Measurements from ENCODE around the gene FBN2.
A peak's percentile ranks its signal among the peaks of the same experiment; 100 is the strongest.
"Not testable (repeated sequence)": the region's sequence is repeated elsewhere in the genome, so short reads cannot be mapped to it uniquely, and the experiment has no call there.

FBN2 gene

DNA sequence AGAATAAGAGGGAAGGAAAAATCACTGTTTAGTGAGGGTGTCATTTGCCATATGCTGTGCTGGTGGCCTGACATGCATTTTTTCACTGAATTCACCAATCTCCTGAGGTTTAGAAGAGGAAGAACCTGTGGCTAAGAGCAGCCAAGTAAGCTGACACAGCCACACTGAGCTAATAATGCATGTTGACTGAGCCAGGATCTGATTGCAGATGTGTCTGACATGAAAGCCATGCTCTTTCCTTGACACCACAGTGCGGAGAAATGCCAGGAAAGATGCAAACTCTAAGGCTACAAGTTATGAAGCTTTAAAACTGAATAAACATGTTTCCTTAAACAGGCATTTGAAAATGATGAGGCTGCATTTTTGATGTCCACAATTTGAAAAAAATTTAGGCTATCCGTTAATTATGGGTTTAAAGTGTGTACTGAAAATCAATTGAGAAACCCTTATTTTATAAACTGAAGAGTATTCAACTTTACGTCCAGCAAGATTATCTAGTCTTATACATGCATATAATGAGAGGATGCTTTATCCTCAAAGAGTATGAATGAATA lies 208.6 kb downstream of the FBN2 start:
- Mint-ChIP-seq H3K27ac (peak overlapping the region; percentile 41), H3K27me3 (ENCODE audit: low read depth, poor library complexity) (no peaks in the 10 kb centered on the region)

DNA sequence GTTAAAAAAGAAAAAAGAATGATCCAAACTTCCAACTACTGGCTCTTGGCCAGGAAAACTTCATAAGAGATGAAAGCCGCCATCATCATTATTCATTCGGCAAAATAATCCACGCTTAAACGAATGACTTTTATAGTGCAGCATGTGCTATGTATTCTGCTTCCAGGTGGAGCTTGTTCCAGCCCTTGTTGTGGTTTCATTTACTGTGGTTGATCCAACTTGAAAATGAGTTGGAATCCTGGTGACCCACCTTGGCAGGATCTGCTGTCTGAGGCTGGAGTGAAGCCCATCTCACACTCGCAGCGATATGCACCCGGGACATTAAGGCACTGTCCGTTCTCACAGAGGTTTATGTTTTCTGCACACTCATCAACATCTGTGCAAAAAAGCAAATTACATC lies 209.6 kb downstream of the FBN2 start:
- Mint-ChIP-seq H3K27me3 (ENCODE audit: low read depth, poor library complexity) (peaks cover 4% of the 10 kb centered on the region), H3K27ac (no peak overlapping the region), H3K36me3 (ENCODE audit: low read depth) (peaks cover 98% of the 10 kb centered on the region), H3K4me3 (no peak overlapping the region), H3K9me3 (peaks cover 43% of the 10 kb centered on the region), H3K4me1 (no peaks in the 10 kb centered on the region)
- TF ChIP-seq, protein P1, sequence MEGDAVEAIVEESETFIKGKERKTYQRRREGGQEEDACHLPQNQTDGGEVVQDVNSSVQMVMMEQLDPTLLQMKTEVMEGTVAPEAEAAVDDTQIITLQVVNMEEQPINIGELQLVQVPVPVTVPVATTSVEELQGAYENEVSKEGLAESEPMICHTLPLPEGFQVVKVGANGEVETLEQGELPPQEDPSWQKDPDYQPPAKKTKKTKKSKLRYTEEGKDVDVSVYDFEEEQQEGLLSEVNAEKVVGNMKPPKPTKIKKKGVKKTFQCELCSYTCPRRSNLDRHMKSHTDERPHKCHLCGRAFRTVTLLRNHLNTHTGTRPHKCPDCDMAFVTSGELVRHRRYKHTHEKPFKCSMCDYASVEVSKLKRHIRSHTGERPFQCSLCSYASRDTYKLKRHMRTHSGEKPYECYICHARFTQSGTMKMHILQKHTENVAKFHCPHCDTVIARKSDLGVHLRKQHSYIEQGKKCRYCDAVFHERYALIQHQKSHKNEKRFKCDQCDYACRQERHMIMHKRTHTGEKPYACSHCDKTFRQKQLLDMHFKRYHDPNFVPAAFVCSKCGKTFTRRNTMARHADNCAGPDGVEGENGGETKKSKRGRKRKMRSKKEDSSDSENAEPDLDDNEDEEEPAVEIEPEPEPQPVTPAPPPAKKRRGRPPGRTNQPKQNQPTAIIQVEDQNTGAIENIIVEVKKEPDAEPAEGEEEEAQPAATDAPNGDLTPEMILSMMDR (IDR thresholded peaks at IDR 0.05): no peak
- no peak for DNase-seq

More for the DNA sequence above, 208.6 kb downstream of the FBN2 start:
- TF ChIP-seq, protein P1 (IDR thresholded peaks at IDR 0.05): no peak
- H3K4me3 Mint-ChIP-seq: no peak overlapping the region
- DNase-seq: no peak
- H3K4me1 Mint-ChIP-seq: no peaks in the 10 kb centered on the region
- H3K9me3 Mint-ChIP-seq: peaks cover 32% of the 10 kb centered on the region
- peaks cover 97% of the 10 kb centered on the region for H3K36me3 Mint-ChIP-seq (ENCODE audit: low read depth)

DNA sequence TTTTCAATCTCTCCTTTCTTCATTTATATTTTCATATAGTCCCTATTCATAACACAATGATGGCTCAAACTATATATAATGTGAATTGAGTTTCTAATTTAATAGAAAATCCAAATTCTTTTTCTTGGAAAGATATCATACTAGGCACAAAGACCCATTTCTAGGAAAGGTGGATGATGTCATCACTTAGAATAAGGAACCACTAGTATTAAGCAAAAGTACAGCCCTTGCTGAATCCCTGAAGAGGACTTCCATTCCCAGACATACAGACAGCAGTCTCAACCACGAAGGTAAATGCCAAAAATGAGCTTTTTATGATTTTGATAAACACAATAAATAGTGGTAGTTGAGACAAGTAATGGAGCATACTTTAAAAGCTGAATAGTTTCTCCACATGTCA lies 210.0 kb downstream of the FBN2 start:
- DNase-seq: no peak
- H3K27ac Mint-ChIP-seq: no peak overlapping the region
- H3K36me3 Mint-ChIP-seq (ENCODE audit: low read depth): peaks cover 100% of the 10 kb centered on the region
- TF ChIP-seq, protein P1 (IDR thresholded peaks at IDR 0.05): no peak
- H3K4me1 Mint-ChIP-seq: no peaks in the 10 kb centered on the region
- no peak overlapping the region for H3K4me3 Mint-ChIP-seq
- H3K27me3 Mint-ChIP-seq (ENCODE audit: low read depth, poor library complexity): peaks cover 4% of the 10 kb centered on the region
- H3K9me3 Mint-ChIP-seq: peaks cover 47% of the 10 kb centered on the region

DNA sequence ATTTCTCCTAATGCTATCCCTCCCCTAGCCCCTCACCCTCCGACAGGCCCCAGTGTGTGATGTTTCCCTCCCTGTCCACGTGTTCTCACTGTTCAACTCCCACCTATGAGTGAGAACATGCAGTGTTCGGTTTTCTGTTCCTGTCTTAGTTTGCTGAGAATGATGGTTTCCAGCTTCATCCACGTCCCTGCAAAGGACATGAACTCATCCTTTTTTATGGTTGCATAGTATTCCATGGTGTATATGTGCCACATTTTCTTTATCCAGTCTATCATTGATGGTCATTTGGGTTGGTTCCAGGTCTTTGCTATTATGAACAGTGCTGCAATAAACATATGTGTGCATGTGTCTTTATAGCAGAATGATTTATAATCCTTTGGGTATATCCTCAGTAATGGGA lies 216.6 kb downstream of the FBN2 start:
- not testable (repeated sequence) for H3K4me3 Mint-ChIP-seq; H3K27me3 Mint-ChIP-seq (ENCODE audit: low read depth, poor library complexity); H3K27ac Mint-ChIP-seq; DNase-seq
- peaks cover 14% of the 10 kb centered on the region for H3K4me1 Mint-ChIP-seq
- peaks cover 46% of the 10 kb centered on the region for H3K9me3 Mint-ChIP-seq
- H3K36me3 Mint-ChIP-seq (ENCODE audit: low read depth): peaks cover 91% of the 10 kb centered on the region

DNA sequence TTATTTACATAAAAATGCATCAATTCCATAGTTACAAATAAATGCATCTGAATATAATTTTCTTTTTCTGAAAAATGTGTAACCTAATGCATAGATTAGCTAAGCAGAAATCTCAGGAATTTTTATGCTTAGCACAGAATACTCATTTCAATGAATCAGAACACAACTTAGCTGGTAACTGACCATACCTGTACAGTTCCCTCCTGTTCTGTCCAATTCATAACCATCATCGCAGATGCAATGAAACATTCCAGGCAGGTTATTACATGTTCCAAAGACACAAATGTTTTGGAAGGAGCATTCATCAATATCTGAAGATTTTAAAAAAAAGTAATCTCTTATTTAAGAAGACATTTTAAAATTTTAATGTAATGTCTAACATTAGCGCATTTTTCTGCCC lies 219.4 kb downstream of the FBN2 start:
- TF ChIP-seq, protein P1 (IDR thresholded peaks at IDR 0.05): no peak
- H3K36me3 Mint-ChIP-seq (ENCODE audit: low read depth): peaks cover 87% of the 10 kb centered on the region
- H3K9me3 Mint-ChIP-seq: peaks cover 19% of the 10 kb centered on the region

DNA sequence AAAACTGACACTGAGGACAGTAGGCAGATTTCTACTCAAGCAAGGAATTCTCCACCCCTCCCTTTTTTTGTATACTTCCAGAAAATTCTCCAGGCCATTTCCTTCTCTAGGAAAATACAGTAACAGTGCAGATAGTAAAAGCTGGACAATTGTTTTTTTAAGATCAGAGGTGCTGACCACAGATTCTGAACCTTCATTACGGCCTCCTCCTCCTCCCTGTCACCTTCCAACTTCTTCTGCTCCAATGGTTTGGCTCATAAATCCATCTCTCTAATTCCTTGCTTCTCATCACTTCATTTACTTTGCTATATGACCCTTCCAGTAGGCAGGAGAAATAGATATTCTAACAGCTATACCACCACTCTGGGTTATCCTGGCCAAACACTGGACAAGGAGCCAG lies 220.6 kb downstream of the FBN2 start:
- H3K27me3 Mint-ChIP-seq (ENCODE audit: low read depth, poor library complexity): no peaks in the 10 kb centered on the region

More for the DNA sequence above, 219.4 kb downstream of the FBN2 start:
- H3K4me1 Mint-ChIP-seq: peaks cover 14% of the 10 kb centered on the region
- no peak for DNase-seq
- no peak overlapping the region for H3K27ac Mint-ChIP-seq
- no peaks in the 10 kb centered on the region for H3K27me3 Mint-ChIP-seq (ENCODE audit: low read depth, poor library complexity)
- no peak overlapping the region for H3K4me3 Mint-ChIP-seq

More for the DNA sequence above, 220.6 kb downstream of the FBN2 start:
- H3K9me3 Mint-ChIP-seq: peaks cover 7% of the 10 kb centered on the region
- TF ChIP-seq, protein P1 (IDR thresholded peaks at IDR 0.05): no peak
- peaks cover 14% of the 10 kb centered on the region for H3K4me1 Mint-ChIP-seq
- H3K27ac Mint-ChIP-seq: peak overlapping the region; percentile 79
- H3K36me3 Mint-ChIP-seq (ENCODE audit: low read depth): peaks cover 85% of the 10 kb centered on the region
- no peak for DNase-seq
- H3K4me3 Mint-ChIP-seq: no peak overlapping the region

All from nephron progenitor cell (in vitro differentiated cells).